Neural cell (in vitro differentiated cells): Measurements from ENCODE around the gene HOXC9.

ENCODE experiments used
- CTCF ChIP-seq: fragments of 450-650 bp; IDR thresholded peaks from 2 replicates; pipeline ENCODE4 v1.5.1; 2014; ENCODE audit warnings: antibody characterized with exemption, mild to moderate bottlenecking, moderate library complexity; ENCODE audit not compliant: poor library complexity, severe bottlenecking
- EZH2 ChIP-seq: fragments of 200-600, 300-800 bp; shearing (Covaris generic), sonication (generic); IDR thresholded peaks from 2 replicates; pipeline ENCODE4 v1.6.1; 2014; ENCODE audit warnings: antibody characterized with exemption, low read length, borderline replicate concordance, mild to moderate bottlenecking; ENCODE audit not compliant: insufficient read depth, poor library complexity, severe bottlenecking
- TAF1 ChIP-seq: IDR thresholded peaks from 2 replicates; pipeline ENCODE4 v1.6.1; 2012; ENCODE audit warnings: low read depth

GRCh38 chr12:53950437-53950773, 49.6 kb upstream of the HOXC9 start:
- no peak for TF ChIP-seq TAF1
- TF ChIP-seq CTCF = no peak
- TF ChIP-seq EZH2 = no peak
